Mesothelial cell of epicardium (in vitro differentiated cells): ENCODE measurements around the gene MARK3. TPM values are rescaled to one million over a fixed set of nuclear protein-coding genes. Genes with fewer than 3 reads are reported as not detected.

Experiments used
- DNase-seq, 2 experiments: peaks; one replicate each; pipeline ENCODE4 v3.0.0; 2021; ENCODE audit warnings: low spot score in 2 of 2; ENCODE audit not compliant: unreplicated experiment in 2 of 2
- H3K27ac Mint-ChIP-seq: 2 replicates; pipeline ENCODE4 v1.8.0; 2021; ENCODE audit warnings: mixed read lengths
- H3K27me3 Mint-ChIP-seq: 2 replicates; pipeline ENCODE4 v1.8.0; 2021; ENCODE audit warnings: low read depth, mixed read lengths
- H3K36me3 Mint-ChIP-seq: 2 replicates; pipeline ENCODE4 v1.8.0; 2021; ENCODE audit warnings: mixed read lengths
- H3K4me1 Mint-ChIP-seq: 2 replicates; pipeline ENCODE4 v1.8.0; 2021; ENCODE audit warnings: mixed read lengths
- H3K4me3 Mint-ChIP-seq: 2 replicates; pipeline ENCODE4 v1.8.0; 2021; ENCODE audit warnings: mild to moderate bottlenecking, moderate library complexity, mixed read lengths
- H3K9me3 Mint-ChIP-seq: 2 replicates; pipeline ENCODE4 v1.8.0; 2021; ENCODE audit warnings: mixed read lengths
- CTCF ChIP-seq: fragments of 200-600 bp; sonication (generic); IDR thresholded peaks from one replicate; pipeline ENCODE4 v1.5.0; 2021; ENCODE audit warnings: antibody characterized with exemption; ENCODE audit not compliant: unreplicated experiment
- total RNA-seq: library from RNA; stranded (reverse); gene quantifications from 3 replicates; pipeline ENCODE4 v1.2.1, GENCODE V29; 2021

MARK3 gene
- total RNA-seq, 1 donor from 2014 or later, result 125 TPM

DNA sequence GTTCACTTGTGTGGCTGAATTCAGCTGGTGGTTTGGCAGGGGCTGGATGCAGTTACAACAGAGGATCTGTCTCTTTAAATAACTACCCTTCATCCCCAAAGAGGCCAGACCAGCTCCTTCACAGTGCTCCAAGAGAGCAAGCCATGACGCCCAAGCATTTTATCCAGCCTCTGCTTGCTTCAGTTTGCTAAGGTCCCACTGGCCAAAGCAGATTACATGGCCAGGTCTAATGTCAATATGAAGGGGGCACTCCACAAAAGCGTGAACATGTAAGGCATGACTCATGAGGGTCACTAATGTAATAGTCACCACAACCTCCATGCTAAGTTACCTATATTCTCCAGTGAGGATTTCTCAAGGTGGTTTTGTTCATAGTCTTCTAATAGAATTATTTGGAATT is 62.9 kb downstream of the MARK3 start:
- no peak for DNase-seq
- peaks cover 26% of the 10 kb centered on the region for H3K4me1 Mint-ChIP-seq
- H3K36me3 Mint-ChIP-seq, result peaks cover 15% of the 10 kb centered on the region
- no peaks in the 10 kb centered on the region for H3K27me3 Mint-ChIP-seq
- H3K9me3 Mint-ChIP-seq, result no peaks in the 10 kb centered on the region
- TF ChIP-seq CTCF, result no peak
- H3K27ac Mint-ChIP-seq, result no peak overlapping the region
- no peak overlapping the region for H3K4me3 Mint-ChIP-seq

GRCh38 chr14:103449634-103450161 is 64.5 kb downstream of the MARK3 start:
- H3K27me3 Mint-ChIP-seq, result no peaks in the 10 kb centered on the region
- no peaks in the 10 kb centered on the region for H3K9me3 Mint-ChIP-seq
- DNase-seq, result no peak
- no peak overlapping the region for H3K27ac Mint-ChIP-seq
- TF ChIP-seq CTCF, result no peak
- H3K4me1 Mint-ChIP-seq, result peaks cover 26% of the 10 kb centered on the region
- H3K36me3 Mint-ChIP-seq, result peaks cover 19% of the 10 kb centered on the region
- H3K4me3 Mint-ChIP-seq, result no peak overlapping the region

- Mint-ChIP-seq H3K9me3 (no peaks in the 10 kb centered on the region), H3K4me3 (no peak overlapping the region), H3K4me1 (peaks cover 20% of the 10 kb centered on the region), H3K27me3 (no peaks in the 10 kb centered on the region), H3K36me3 (peaks cover 19% of the 10 kb centered on the region), H3K27ac (peak overlapping the region; percentile 50)
- no peak for TF ChIP-seq CTCF
- no peak for DNase-seq
Measured at GRCh38 chr14:103450416-103450815, 65.2 kb downstream of the MARK3 start.

DNA sequence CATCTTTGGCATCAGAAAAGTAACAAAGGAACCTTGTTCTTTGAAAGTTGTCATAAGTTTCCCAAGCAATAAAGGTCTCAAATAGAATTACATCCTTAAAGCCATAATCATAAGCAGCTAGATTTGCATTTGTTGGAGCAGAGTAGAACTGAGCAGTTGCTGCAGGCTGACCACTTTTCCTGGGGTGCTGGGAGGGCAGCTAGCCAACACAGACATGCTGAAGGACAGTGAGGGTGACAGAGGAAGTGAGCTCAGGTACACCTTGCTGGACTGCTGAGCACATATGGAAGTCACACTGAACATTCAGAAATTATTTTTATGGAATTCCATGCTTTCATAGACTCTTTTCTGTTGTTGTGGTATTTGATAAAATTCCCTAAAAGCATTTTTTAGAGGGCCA is 66.2 kb downstream of the MARK3 start:
- Mint-ChIP-seq H3K27ac (no peak overlapping the region), H3K9me3 (no peaks in the 10 kb centered on the region), H3K36me3 (peaks cover 22% of the 10 kb centered on the region), H3K27me3 (no peaks in the 10 kb centered on the region), H3K4me3 (no peak overlapping the region), H3K4me1 (peaks cover 10% of the 10 kb centered on the region)
- no peak for TF ChIP-seq CTCF
- DNase-seq, result no peak

DNA sequence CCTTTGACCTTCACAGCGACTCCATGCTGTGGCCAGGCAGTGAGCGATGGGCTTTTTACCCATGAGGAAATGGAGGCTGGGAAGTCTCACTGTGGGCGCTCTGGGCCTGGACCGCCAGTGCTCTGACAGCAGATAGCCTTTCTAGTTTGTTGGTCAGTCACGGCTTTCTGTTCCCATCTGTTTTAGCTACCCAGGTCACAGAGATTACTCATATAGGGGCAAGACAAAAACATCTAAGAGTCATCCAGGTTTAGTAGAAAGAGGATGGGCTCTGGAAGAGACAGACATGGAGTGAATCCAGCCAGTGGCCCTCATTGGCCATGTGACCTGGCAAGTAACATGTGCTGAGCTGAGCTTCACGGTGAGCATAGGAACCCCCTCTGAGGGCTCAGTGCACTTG is 68.6 kb downstream of the MARK3 start:
- Mint-ChIP-seq H3K36me3 (peaks cover 27% of the 10 kb centered on the region), H3K27ac (no peak overlapping the region), H3K27me3 (no peaks in the 10 kb centered on the region), H3K9me3 (no peaks in the 10 kb centered on the region), H3K4me1 (no peaks in the 10 kb centered on the region), H3K4me3 (no peak overlapping the region)
- no peak for TF ChIP-seq CTCF
- no peak for DNase-seq
